Naive thymus-derived CD8-positive, alpha-beta T cell (primary cell): ENCODE data around the gene SLC39A2. TPM values are rescaled to one million over a fixed set of nuclear protein-coding genes. Genes with fewer than 3 reads are reported as not detected.
A peak's percentile ranks its signal among the peaks of the same experiment; 100 is the strongest.

Experiments
- ATAC-seq, 2 donors: fragments of 150-1000 bp; cut with Tn5 transposase in 1 of 2; sonication (Bioruptor Pico), chemical (Tn5 transposase) in 1 of 2; 1 replicate in 1 of 2; 2 replicates in 1 of 2; pipeline ENCODE4 v1.10.0; 2021; ENCODE audit warnings: mild to moderate bottlenecking in 2 of 2, moderate library complexity in 2 of 2
- POLR2A ChIA-PET: fragments of 350-600 bp; sonication (Branson Sonifier 250); formaldehyde crosslinking; loops from one replicate; lab custom pipeline; 2021; ENCODE audit warnings: antibody characterized with exemption; lab: Charles Lee
- DNase-seq, 10 donors: peaks; one replicate each; pipeline versions ENCODE4 v3.0.0 to v3.0.0-alpha.2; 2020 to 2022
- H3K27ac Mint-ChIP-seq, 10 donors: one replicate each; pipeline ENCODE4 v1.8.0; 2020 to 2022; ENCODE audit warnings: mild to moderate bottlenecking in 10 of 10, mixed read lengths in 10 of 10, moderate library complexity in 4 of 10, inconsistent platforms in 1 of 10
- H3K27me3 Mint-ChIP-seq, 5 donors: one replicate each; pipeline ENCODE4 v1.8.0; 2021 to 2022; ENCODE audit warnings: mixed read lengths in 5 of 5
- H3K36me3 Mint-ChIP-seq, 3 donors: one replicate each; pipeline ENCODE4 v1.8.0; 2020 to 2022; ENCODE audit warnings: mixed read lengths in 3 of 3, mild to moderate bottlenecking in 2 of 3, inconsistent platforms in 1 of 3
- H3K4me1 Mint-ChIP-seq, 4 donors: one replicate each; pipeline ENCODE4 v1.8.0; 2021 to 2022; ENCODE audit warnings: mixed read lengths in 4 of 4
- H3K4me3 Mint-ChIP-seq, 10 donors: one replicate each; pipeline ENCODE4 v1.8.0; 2020 to 2022; ENCODE audit warnings: mild to moderate bottlenecking in 10 of 10, mixed read lengths in 10 of 10, moderate library complexity in 6 of 10, inconsistent platforms in 1 of 10
- H3K9me3 Mint-ChIP-seq, 9 donors: one replicate each; pipeline ENCODE4 v1.8.0; 2020 to 2022; ENCODE audit warnings: mixed read lengths in 9 of 9, mild to moderate bottlenecking in 3 of 9, inconsistent platforms in 1 of 9, moderate library complexity in 1 of 9
- microRNA-seq: library from miRNA; unstranded; fragments of <30 nt; microRNA quantifications from one replicate; pipeline ENCODE4 v1.2.0, GENCODE V29; 2022; ENCODE audit warnings: borderline microRNAs expressed
- polyA plus RNA-seq, 3 donors: library from polyadenylated mRNA; unstranded; fragments of 300-500 nt; fragmentation: Illumina TruSeq; gene quantifications; one replicate each; pipeline ENCODE4 v1.2.3, GENCODE V29; 2021
- total RNA-seq, 8 experiments: library from RNA in 2 of 8; stranded (reverse) in 2 of 8; gene quantifications; one replicate each; pipeline ENCODE4 v1.2.3 and lab custom pipeline; 2021 to 2026

The SLC39A2 gene
- total and polyA plus RNA-seq, 5 experiments from 2014 or later: 0.80 to 0.91 TPM; not detected in 3

- DNase-seq: no peak
- peaks cover 7 to 22% (median 13%) of the 10 kb centered on the region in 5 donors for H3K27me3 Mint-ChIP-seq
- H3K9me3 Mint-ChIP-seq: no peaks in the 10 kb centered on the region
- peak within 1 kb of the TSS in 3 of 10 donors; percentile 4 to 56 (median 32) for H3K27ac Mint-ChIP-seq
- H3K4me1 Mint-ChIP-seq: peaks cover 5 to 8% (median 7%) of the 10 kb centered on the region in 4 donors
- POLR2A ChIA-PET: no interaction called here
- H3K4me3 Mint-ChIP-seq: no peak within 1 kb of the TSS
- H3K36me3 Mint-ChIP-seq: no peaks in the 10 kb centered on the region
- no peak for ATAC-seq
Measured at GRCh38 chr14:21041676-21042433, 42.8 kb downstream of the SLC39A2 start, which contains the start of gene RNASE7. RNASE7 (plus strand) TSS chr14:21042362; CDS start chr14:21042993, 631 bp downstream.

DNA sequence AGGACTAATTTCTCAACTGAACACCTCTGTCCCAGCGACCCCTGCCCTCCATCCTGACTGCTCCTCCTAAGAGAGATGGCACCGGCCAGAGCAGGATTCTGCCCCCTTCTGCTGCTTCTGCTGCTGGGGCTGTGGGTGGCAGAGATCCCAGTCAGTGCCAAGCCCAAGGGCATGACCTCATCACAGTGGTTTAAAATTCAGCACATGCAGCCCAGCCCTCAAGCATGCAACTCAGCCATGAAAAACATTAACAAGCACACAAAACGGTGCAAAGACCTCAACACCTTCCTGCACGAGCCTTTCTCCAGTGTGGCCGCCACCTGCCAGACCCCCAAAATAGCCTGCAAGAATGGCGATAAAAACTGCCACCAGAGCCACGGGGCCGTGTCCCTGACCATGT is 43.8 kb downstream of the SLC39A2 start:
- POLR2A ChIA-PET: interaction anchor here (1.2 kb wide), 1 partner anchor 26 kb away, joined by 3 read pairs; no protein-coding TSS in a partner anchor
- H3K27ac Mint-ChIP-seq: peak overlapping the region in 1 of 10 donors; percentile 32
- ATAC-seq (no peak), DNase-seq (no peak)
- peaks cover 10 to 23% (median 13%) of the 10 kb centered on the region in 5 donors for H3K27me3 Mint-ChIP-seq
- no peaks in the 10 kb centered on the region for H3K9me3 Mint-ChIP-seq
- no peaks in the 10 kb centered on the region for H3K36me3 Mint-ChIP-seq
- peaks cover 5 to 8% (median 7%) of the 10 kb centered on the region in 4 donors for H3K4me1 Mint-ChIP-seq
- H3K4me3 Mint-ChIP-seq: no peak overlapping the region

GRCh38 chr14:21043387-21043973 is 44.4 kb downstream of the SLC39A2 start:
- ATAC-seq (no peak), DNase-seq (no peak)
- no peaks in the 10 kb centered on the region for H3K9me3 Mint-ChIP-seq
- H3K36me3 Mint-ChIP-seq: no peaks in the 10 kb centered on the region
- H3K27ac Mint-ChIP-seq: peak overlapping the region in 3 of 10 donors; percentile 23 to 63 (median 39)
- H3K27me3 Mint-ChIP-seq: peaks cover 10 to 23% (median 13%) of the 10 kb centered on the region in 5 donors
- H3K4me1 Mint-ChIP-seq: peaks cover 5 to 8% (median 7%) of the 10 kb centered on the region in 4 donors
- POLR2A ChIA-PET: interaction anchor here (1.2 kb wide), 1 partner anchor 26 kb away, joined by 3 read pairs; no protein-coding TSS in a partner anchor
- no peak overlapping the region for H3K4me3 Mint-ChIP-seq

DNA sequence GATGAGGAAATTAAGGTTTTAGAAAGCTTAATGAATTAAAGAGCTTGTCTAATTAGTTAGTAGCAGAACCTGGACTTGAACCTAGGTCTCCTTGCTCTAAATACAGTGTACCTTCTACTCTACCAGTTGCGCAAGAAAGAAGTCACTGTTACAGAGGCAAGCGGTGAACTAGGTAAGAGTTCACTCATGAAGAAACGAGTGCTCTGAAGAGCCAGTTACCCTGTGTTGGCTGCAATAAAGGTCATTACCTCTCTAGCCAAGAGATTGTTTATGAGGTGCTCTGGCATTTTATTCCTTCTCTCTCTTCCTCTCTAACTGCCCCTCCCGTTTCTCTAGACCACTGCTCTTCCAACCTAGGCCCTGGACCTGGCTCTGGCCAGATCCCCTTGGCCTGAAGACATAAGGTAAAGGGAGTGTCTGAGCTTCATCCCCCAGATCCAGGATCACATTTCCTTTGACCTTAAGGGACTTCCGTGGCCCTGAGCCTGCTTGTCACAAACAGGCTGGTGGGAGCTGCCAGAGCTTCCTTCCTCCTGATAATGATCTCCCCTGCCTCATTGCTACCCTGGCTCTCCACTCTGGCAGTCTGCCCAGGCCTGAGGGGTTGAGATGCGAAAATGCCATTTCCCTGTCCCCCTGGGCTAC is 45.0 kb downstream of the SLC39A2 start:
- Mint-ChIP-seq H3K27ac (peak overlapping the region in 2 of 10 donors; percentile 38 to 66), H3K4me3 (no peak overlapping the region)
- DNase-seq: no peak

GRCh38 chr14:21047378-21047781 is 48.3 kb downstream of the SLC39A2 start:
- POLR2A ChIA-PET: no interaction called here
- no peak for DNase-seq
- ATAC-seq: no peak
- Mint-ChIP-seq H3K27me3 (peaks cover 7 to 18% (median 13%) of the 10 kb centered on the region in 5 donors), H3K36me3 (no peaks in the 10 kb centered on the region), H3K9me3 (no peaks in the 10 kb centered on the region), H3K27ac (no peak overlapping the region), H3K4me3 (no peak overlapping the region), H3K4me1 (peaks cover 5 to 8% (median 7%) of the 10 kb centered on the region in 4 donors)

More for the DNA sequence above, 45.0 kb downstream of the SLC39A2 start:
- POLR2A ChIA-PET: interaction anchor here (1.2 kb wide), 1 partner anchor 27 kb away, joined by 3 read pairs; no protein-coding TSS in a partner anchor
- no peak for ATAC-seq
- Mint-ChIP-seq H3K4me1 (peaks cover 5 to 8% (median 7%) of the 10 kb centered on the region in 4 donors), H3K36me3 (no peaks in the 10 kb centered on the region), H3K27me3 (peaks cover 10 to 23% (median 13%) of the 10 kb centered on the region in 5 donors), H3K9me3 (no peaks in the 10 kb centered on the region)

- peaks cover 0 to 15% (median 8%) of the 10 kb centered on the region in 5 donors for H3K27me3 Mint-ChIP-seq
- no peak for ATAC-seq
- no peak overlapping the region for H3K4me3 Mint-ChIP-seq
- peaks cover 5 to 8% (median 7%) of the 10 kb centered on the region in 4 donors for H3K4me1 Mint-ChIP-seq
- H3K36me3 Mint-ChIP-seq: no peaks in the 10 kb centered on the region
- POLR2A ChIA-PET: interaction anchor here (0.6 to 0.8 kb wide), 2 partner anchors 9 to 255 kb away, joined by 3 to 4 read pairs; partner anchors contain the start of gene RNASE8
- H3K9me3 Mint-ChIP-seq: no peaks in the 10 kb centered on the region
- DNase-seq: no peak
- H3K27ac Mint-ChIP-seq: no peak overlapping the region
Measured at GRCh38 chr14:21048638-21049037, 49.5 kb downstream of the SLC39A2 start.

DNA sequence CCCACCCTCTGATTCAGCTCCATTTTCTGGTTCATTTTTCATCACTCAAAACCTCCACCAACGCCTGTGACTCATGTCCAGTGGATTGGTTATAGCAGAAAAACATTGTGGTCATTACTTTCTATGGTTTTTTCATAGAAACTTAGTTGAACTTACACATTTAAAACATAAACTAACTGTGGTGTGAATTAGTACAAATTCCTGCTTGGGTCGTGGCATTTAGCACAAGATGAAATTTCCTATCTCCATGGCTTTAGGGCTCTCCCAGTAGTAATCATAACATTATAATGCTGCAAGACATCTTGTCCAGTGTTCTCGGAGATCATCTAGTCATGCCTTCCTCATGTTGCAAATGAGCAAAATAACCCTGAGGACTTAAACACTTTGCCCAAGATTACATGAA is 50.2 kb downstream of the SLC39A2 start:
- Mint-ChIP-seq H3K27me3 (peaks cover 0 to 13% (median 8%) of the 10 kb centered on the region in 5 donors), H3K27ac (no peak overlapping the region), H3K9me3 (no peaks in the 10 kb centered on the region), H3K4me1 (peaks cover 3 to 5% (median 4%) of the 10 kb centered on the region in 4 donors), H3K36me3 (no peaks in the 10 kb centered on the region), H3K4me3 (no peak overlapping the region)
- ATAC-seq (no peak), DNase-seq (no peak)
- POLR2A ChIA-PET: interaction anchor here (0.6 kb wide), 1 partner anchor 255 kb away, joined by 4 read pairs; no protein-coding TSS in a partner anchor

- Mint-ChIP-seq H3K36me3 (no peaks in the 10 kb centered on the region), H3K4me1 (no peaks in the 10 kb centered on the region), H3K4me3 (no peak overlapping the region), H3K27me3 (peaks cover 0 to 10% (median 7%) of the 10 kb centered on the region in 5 donors), H3K27ac (no peak overlapping the region), H3K9me3 (no peaks in the 10 kb centered on the region)
- ATAC-seq (no peak), DNase-seq (no peak)
- POLR2A ChIA-PET: no interaction called here
Measured at GRCh38 chr14:21050597-21050996, 51.5 kb downstream of the SLC39A2 start.

Small RNA genes lying within 50 kb of the gene (microRNA-seq; reads per million reads assigned to microRNA genes)
- not detected for gene MIR6717

Other genes starting within 250 kb of the SLC39A2 start
- gene EDDM3B, start 230.9 kb upstream of the SLC39A2 start, total RNA-seq: not detected
- gene EDDM3B, start 230.9 kb upstream of the SLC39A2 start, polyA plus RNA-seq: not detected
- under 1 TPM; 0.74 to 0.81 TPM for gene RNASE6, start 218.0 kb upstream of the SLC39A2 start, total RNA-seq
- under 1 TPM; 0.43 to 0.80 (median 0.75) TPM for gene RNASE6, start 218.0 kb upstream of the SLC39A2 start, polyA plus RNA-seq
- 10 to 100 TPM in 1 of 2 experiments, 1 to 10 TPM in 1; 5.6 to 10.3 TPM for gene RNASE1, start 196.4 kb upstream of the SLC39A2 start, total RNA-seq
- not detected for gene RNASE1, start 196.4 kb upstream of the SLC39A2 start, polyA plus RNA-seq
- not detected for gene RNASE3, start 107.9 kb upstream of the SLC39A2 start, total RNA-seq
- gene RNASE3, start 107.9 kb upstream of the SLC39A2 start, polyA plus RNA-seq: not detected
- gene RNASE2, start 43.8 kb upstream of the SLC39A2 start, total RNA-seq: not detected
- not detected for gene RNASE2, start 43.8 kb upstream of the SLC39A2 start, polyA plus RNA-seq
- gene METTL17, start 9.3 kb upstream of the SLC39A2 start, total RNA-seq: 100 to 1,000 TPM; 120 to 127 TPM
- gene METTL17, start 9.3 kb upstream of the SLC39A2 start, polyA plus RNA-seq: 10 to 100 TPM; 29.8 to 50.8 (median 38.2) TPM
- 10 to 100 TPM; 30.8 to 35.4 TPM for gene NDRG2, start 25.8 kb downstream of the SLC39A2 start, total RNA-seq
- 10 to 100 TPM; 24.6 to 32.7 (median 28.3) TPM for gene NDRG2, start 25.8 kb downstream of the SLC39A2 start, polyA plus RNA-seq
- gene TPPP2, start 30.9 kb downstream of the SLC39A2 start, total RNA-seq: not detected
- gene TPPP2, start 30.9 kb downstream of the SLC39A2 start, polyA plus RNA-seq: not detected
- not detected for gene RNASE13, start 35.5 kb downstream of the SLC39A2 start, total RNA-seq
- gene RNASE13, start 35.5 kb downstream of the SLC39A2 start, polyA plus RNA-seq: not detected
- not detected for gene RNASE7, start 43.1 kb downstream of the SLC39A2 start, total RNA-seq
- not detected for gene RNASE7, start 43.1 kb downstream of the SLC39A2 start, polyA plus RNA-seq
- gene RNASE8, start 58.5 kb downstream of the SLC39A2 start, total RNA-seq: not detected
- gene RNASE8, start 58.5 kb downstream of the SLC39A2 start, polyA plus RNA-seq: not detected
- under 1 TPM; 0.08 to 0.36 TPM for gene ARHGEF40, start 71.0 kb downstream of the SLC39A2 start, total RNA-seq
- gene ARHGEF40, start 71.0 kb downstream of the SLC39A2 start, polyA plus RNA-seq: under 1 TPM; 0.03 to 0.45 (median 0.06) TPM
- 1 to 10 TPM; 6.9 to 7.7 TPM for gene ZNF219, start 99.4 kb downstream of the SLC39A2 start, total RNA-seq
- 1 to 10 TPM; 1.7 to 3.6 (median 1.8) TPM for gene ZNF219, start 99.4 kb downstream of the SLC39A2 start, polyA plus RNA-seq
- gene TMEM253, start 101.8 kb downstream of the SLC39A2 start, total RNA-seq: not detected
- gene TMEM253, start 101.8 kb downstream of the SLC39A2 start, polyA plus RNA-seq: not detected
- not detected for gene OR5AU1, start 156.8 kb downstream of the SLC39A2 start, total RNA-seq
- gene OR5AU1, start 156.8 kb downstream of the SLC39A2 start, polyA plus RNA-seq: not detected